CD1c-positive myeloid dendritic cell (primary cell): ENCODE data around the gene PRR19.

Experiments used
- DNase-seq: peaks from one replicate; pipeline ENCODE4 v3.0.0-alpha.2; 2016; ENCODE audit errors: extremely low spot score

The PRR19 gene

GRCh38 chr19:42283188-42284065 lies 18.5 kb upstream of the PRR19 start:
- DNase-seq, result peak; percentile 98

- DNase-seq, result peak; percentile 88
Observed at GRCh38 chr19:42284066-42284501, 17.8 kb upstream of the PRR19 start.

GRCh38 chr19:42284591-42285341 lies 17.2 kb upstream of the PRR19 start:
- DNase-seq, result no peak

- DNase-seq, result peak; percentile 49
Observed at GRCh38 chr19:42285541-42285941, 16.4 kb upstream of the PRR19 start.

GRCh38 chr19:42285988-42286348 lies 16.0 kb upstream of the PRR19 start:
- DNase-seq, result no peak

- DNase-seq, result peak; percentile 45
Observed at GRCh38 chr19:42286349-42287016, 15.4 kb upstream of the PRR19 start.

- DNase-seq, result no peak
Observed at GRCh38 chr19:42287017-42287826, 14.7 kb upstream of the PRR19 start.

- no peak for DNase-seq
Observed at GRCh38 chr19:42287827-42288107, 14.2 kb upstream of the PRR19 start.

- peak; percentile 49 for DNase-seq
Observed at GRCh38 chr19:42288387-42288786, 13.5 kb upstream of the PRR19 start.

GRCh38 chr19:42288881-42289555 lies 12.9 kb upstream of the PRR19 start:
- no peak for DNase-seq

GRCh38 chr19:42289556-42290041 lies 12.3 kb upstream of the PRR19 start:
- DNase-seq, result no peak

- DNase-seq, result no peak
Observed at GRCh38 chr19:42290136-42290522, 11.8 kb upstream of the PRR19 start.

GRCh38 chr19:42290523-42291434 lies 11.2 kb upstream of the PRR19 start:
- peak; percentile 35 for DNase-seq

GRCh38 chr19:42291435-42291810 lies 10.5 kb upstream of the PRR19 start:
- no peak for DNase-seq

GRCh38 chr19:42292042-42292960 lies 9.6 kb upstream of the PRR19 start:
- DNase-seq, result no peak

GRCh38 chr19:42292963-42293362 lies 9.0 kb upstream of the PRR19 start:
- no peak for DNase-seq

GRCh38 chr19:42293540-42293939 lies 8.4 kb upstream of the PRR19 start:
- DNase-seq, result no peak

- no peak for DNase-seq
Observed at GRCh38 chr19:42293948-42294347, 8.0 kb upstream of the PRR19 start.
